Keratinocyte (primary cell): ENCODE results near the gene PRDM4.

Experiments used
- CTCF ChIP-seq, 3 experiments: IDR thresholded peaks in 1 of 3; conservative IDR thresholded peaks in 1 of 3; optimal IDR thresholded peaks in 1 of 3; 2 replicates in 2 of 3; 3 replicates in 1 of 3; pipeline versions ENCODE3 to v1.5.1; 2011; ENCODE audit warnings: low read length in 3 of 3, mild to moderate bottlenecking in 3 of 3, moderate library complexity in 2 of 3, control low read depth in 1 of 3, inconsistent platforms in 1 of 3; ENCODE audit not compliant: insufficient read depth in 2 of 3; ENCODE audit errors: extremely low read depth in 1 of 3
- EZH2 ChIP-seq: IDR thresholded peaks from one replicate; pipeline ENCODE4 v1.6.1; 2012; ENCODE audit warnings: inconsistent platforms, mild to moderate bottlenecking, low read length, moderate library complexity

DNA sequence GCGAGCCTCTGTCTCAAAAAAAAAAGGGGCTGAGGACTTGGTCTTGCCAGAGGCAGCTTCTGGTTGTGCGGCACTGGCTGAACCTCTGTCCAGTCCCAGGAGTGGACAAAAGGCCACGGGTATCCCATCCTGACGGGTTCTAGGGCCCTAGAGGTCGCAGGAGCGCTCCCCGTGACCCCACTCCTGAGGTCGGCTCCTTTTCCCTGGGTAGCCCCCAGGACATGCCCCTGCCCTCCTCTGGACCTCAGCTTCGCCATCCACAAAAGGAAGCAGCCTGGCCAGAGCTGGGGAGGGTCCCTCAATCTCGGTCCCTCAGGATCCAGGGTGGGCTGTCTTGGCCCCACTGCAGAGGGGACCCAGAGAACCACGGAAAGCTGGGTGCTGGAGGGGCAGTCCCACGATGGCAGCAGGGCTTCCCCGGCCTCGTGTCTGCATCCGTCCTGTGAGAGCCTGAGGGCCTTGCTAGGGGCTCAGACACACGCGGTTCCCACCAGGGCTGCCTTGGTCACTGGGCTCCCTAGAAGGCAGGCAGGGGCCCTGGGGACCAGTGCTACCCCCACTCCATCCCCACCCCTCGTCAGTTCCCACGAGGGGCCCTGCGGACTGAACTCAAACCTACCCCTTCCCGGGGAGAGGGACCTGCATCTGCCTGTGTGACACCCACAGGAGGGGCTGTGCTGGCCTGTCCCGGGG is 44.7 kb upstream of the PRDM4 start:
- no peak for TF ChIP-seq CTCF (optimal IDR thresholded peaks at IDR 0.05 in 1 of 3, IDR thresholded peaks at IDR 0.05 in 1 of 3, conservative IDR thresholded peaks at IDR 0.05 in 1 of 3; ENCODE audit: extremely low read depth in 1 of 3, insufficient read depth in 2 of 3, low read length in 3 of 3)
- no peak for TF ChIP-seq EZH2
